HepG2 (cell line): ENCODE results near the gene RARG. TPM values are rescaled to one million over a fixed set of nuclear protein-coding genes. Genes with fewer than 3 reads are reported as not detected.

Experiments
- ARNT2 ChIP-seq: sonication (generic); formaldehyde crosslinking; IDR thresholded peaks from 2 replicates; pipeline ENCODE4 v1.8.0; 2022; ENCODE audit warnings: mild to moderate bottlenecking, low read depth, missing genetic modification reagents, moderate library complexity
- FOSL2 ChIP-seq: sonication (generic); formaldehyde crosslinking; IDR thresholded peaks from 2 replicates; pipeline ENCODE4 v1.4.0; 2020; ENCODE audit warnings: missing genetic modification reagents
- GRHL1 ChIP-seq: sonication (generic); formaldehyde crosslinking; conservative IDR thresholded peaks from 2 replicates; pipeline ENCODE4 v1.8.0; 2022; ENCODE audit warnings: missing genetic modification reagents
- HBP1 ChIP-seq: IDR thresholded peaks from 2 replicates; pipeline ENCODE4 v1.6.1; 2016; ENCODE audit warnings: low read depth, control low read depth
- MAZ ChIP-seq, 2 experiments: sonication (generic) in 1 of 2; formaldehyde crosslinking in 1 of 2; IDR thresholded peaks; 2 replicates each; pipeline versions ENCODE4 v1.5.0 to v1.6.1; 2012 to 2020; ENCODE audit warnings: low read depth in 2 of 2, mild to moderate bottlenecking in 2 of 2, borderline replicate concordance in 1 of 2, improper control_type of control experiment in 1 of 2, low read length in 1 of 2, missing genetic modification reagents in 1 of 2, moderate library complexity in 1 of 2
- NCOA1 ChIP-seq: sonication (generic); formaldehyde crosslinking; IDR thresholded peaks from 2 replicates; pipeline ENCODE4 v1.9.0; 2021; ENCODE audit warnings: missing genetic modification reagents
- NR2F6 ChIP-seq, 2 experiments: IDR thresholded peaks; 2 replicates each; pipeline ENCODE4 v1.6.1; 2016; ENCODE audit warnings: antibody characterized with exemption in 1 of 2, mild to moderate bottlenecking in 1 of 2
- POLR2G ChIP-seq: fragments of 200-400 bp; formaldehyde crosslinking; IDR thresholded peaks from 2 replicates; pipeline ENCODE4 v1.6.1; 2018; ENCODE audit warnings: mild to moderate bottlenecking, low read depth, low read length, moderate library complexity
- RXRA ChIP-seq: sonication (generic); formaldehyde crosslinking; IDR thresholded peaks from 2 replicates; pipeline ENCODE4 v1.5.1; 2020; ENCODE audit warnings: missing genetic modification reagents
- STAT5B ChIP-seq: sonication (generic); formaldehyde crosslinking; IDR thresholded peaks from 2 replicates; pipeline ENCODE4 v1.4.0; 2020; ENCODE audit warnings: missing genetic modification reagents
- TOE1 ChIP-seq: sonication (generic); formaldehyde crosslinking; IDR thresholded peaks from 2 replicates; pipeline ENCODE4 v1.4.0; 2020; ENCODE audit warnings: mild to moderate bottlenecking, missing genetic modification reagents
- YY1 ChIP-seq: IDR thresholded peaks from 2 replicates; pipeline ENCODE4 v1.6.1; 2011; ENCODE audit warnings: low read length, low read depth, moderate library complexity, mild to moderate bottlenecking; ENCODE audit not compliant: insufficient read depth, insufficient replicate concordance
- ZBTB4 ChIP-seq: sonication (generic); formaldehyde crosslinking; IDR thresholded peaks from 2 replicates; pipeline ENCODE4 v1.4.0; 2020; ENCODE audit warnings: missing genetic modification reagents, mild to moderate bottlenecking, borderline replicate concordance
- ZBTB49 ChIP-seq: sonication (generic); formaldehyde crosslinking; IDR thresholded peaks from 2 replicates; pipeline ENCODE4 v1.4.0; 2020; ENCODE audit warnings: missing genetic modification reagents, borderline replicate concordance
- ZNF17 ChIP-seq: sonication (generic); formaldehyde crosslinking; IDR thresholded peaks from 2 replicates; pipeline ENCODE4 v1.5.0; 2020; ENCODE audit warnings: mild to moderate bottlenecking, missing genetic modification reagents
- ZNF34 ChIP-seq: sonication (generic); formaldehyde crosslinking; IDR thresholded peaks from 2 replicates; pipeline ENCODE4 v1.4.0; 2020; ENCODE audit warnings: mild to moderate bottlenecking, missing genetic modification reagents, borderline replicate concordance
- ZNF382 ChIP-seq: sonication (generic); formaldehyde crosslinking; IDR thresholded peaks from 2 replicates; pipeline ENCODE4 v1.5.0; 2020; ENCODE audit warnings: missing genetic modification reagents, mild to moderate bottlenecking, borderline replicate concordance
- ZNF766 ChIP-seq: sonication (generic); formaldehyde crosslinking; IDR thresholded peaks from 2 replicates; pipeline ENCODE4 v1.5.0; 2020; ENCODE audit warnings: missing genetic modification reagents, borderline replicate concordance
- ZNF782 ChIP-seq: sonication (generic); formaldehyde crosslinking; IDR thresholded peaks from 2 replicates; pipeline ENCODE4 v1.4.0; 2020; ENCODE audit warnings: missing genetic modification reagents, mild to moderate bottlenecking, borderline replicate concordance
- polyA plus RNA-seq, 8 experiments: library from polyadenylated mRNA; depleted of rRNA in 3 of 8; stranded (reverse) in 7 of 8; unstranded in 1 of 8; fragments of >200 nt; fragmentation: Illumina TruSeq in 4 of 8; extraction: Trizol in 4 of 8; gene quantifications; 2 replicates each; pipeline versions ENCODE4 v1.2.1 to v1.2.3, GENCODE V29; 2011 to 2016; ENCODE audit warnings: low read depth in 4 of 8, missing spikeins in 1 of 8, mixed read lengths in 1 of 8; ENCODE audit not compliant: insufficient read depth in 1 of 8
- total RNA-seq, 5 experiments: library from RNA; depleted of rRNA; stranded (reverse); fragments of >200 nt; fragmentation: Illumina TruSeq; extraction: Trizol; gene quantifications; 2 replicates each; pipeline ENCODE4 v1.2.3, GENCODE V29; 2016; ENCODE audit warnings: low read depth in 1 of 5

RARG gene
- total and polyA plus RNA-seq, 2 of the 13 experiments (the other 11 are each of a cell fraction or from before 2014, with no cell fraction given), result 0.77 to 1.5 TPM

- no peak for TF ChIP-seq HBP1
- no peak for TF ChIP-seq STAT5B (CRISPR knock-in tag)
- no peak for TF ChIP-seq NCOA1 (CRISPR knock-in tag)
- TF ChIP-seq FOSL2 (CRISPR knock-in tag), result no peak
- peak; percentile 55 for TF ChIP-seq YY1
- TF ChIP-seq GRHL1 (CRISPR knock-in tag), result no peak
- TF ChIP-seq ZNF17 (CRISPR knock-in tag), result no peak
- TF ChIP-seq RXRA (CRISPR knock-in tag), result peak; percentile 8; the same call in 1 of the 2 replicates
- TF ChIP-seq ZNF782, result no peak
- no peak for TF ChIP-seq NR2F6 (IDR thresholded peaks at IDR 0.05)
- no peak; the same call in none of the 2 replicates for TF ChIP-seq NR2F6 (CRISPR knock-in tag; IDR thresholded peaks at IDR 0.05)
- TF ChIP-seq ZNF382 (CRISPR knock-in tag), result no peak
- TF ChIP-seq MAZ (IDR thresholded peaks at IDR 0.05; ENCODE audit: borderline replicate concordance, low read depth, low read length), result peak; percentile 61
- peak; percentile 19 for TF ChIP-seq MAZ (CRISPR knock-in tag; IDR thresholded peaks at IDR 0.05; ENCODE audit: low read depth)
- TF ChIP-seq ZBTB49, result no peak
- no peak for TF ChIP-seq ZNF766
- peak; percentile 23; the same call in 1 of the 2 replicates for TF ChIP-seq ARNT2
- TF ChIP-seq ZBTB4, result no peak
- TF ChIP-seq TOE1 (CRISPR knock-in tag), result no peak
- no peak for TF ChIP-seq ZNF34 (CRISPR knock-in tag)
- peak; percentile 70 for TF ChIP-seq POLR2G
Observed at GRCh38 chr12:53221203-53222080, 10.6 kb downstream of the RARG start (continued).
